ENCODE results near the gene UBE2I.

- TF ChIP-seq CTCF (conservative IDR thresholded peaks at IDR 0.05; ENCODE audit: low read depth, low read length) (no peak), EZH2 (IDR thresholded peaks at IDR 0.05; ENCODE audit: borderline replicate concordance, low read depth, low read length, poor library complexity, severe bottlenecking) (no peak)
Measured at GRCh38 chr16:1324286-1324826, 14.9 kb downstream of the UBE2I start.

All from A673 (cell line).